NCI-H524 treated with DMSO at 0.1 percent for 48 hours (cell line): ENCODE data around the gene HDAC11.
"Not testable (repeated sequence)": the region's sequence is repeated elsewhere in the genome, so short reads cannot be mapped to it uniquely, and the experiment has no call there.

Experiments
- DNase-seq: peaks from one replicate; lab custom pipeline; 2025; lab: John Stamatoyannopoulos, UW

Gene HDAC11

DNA sequence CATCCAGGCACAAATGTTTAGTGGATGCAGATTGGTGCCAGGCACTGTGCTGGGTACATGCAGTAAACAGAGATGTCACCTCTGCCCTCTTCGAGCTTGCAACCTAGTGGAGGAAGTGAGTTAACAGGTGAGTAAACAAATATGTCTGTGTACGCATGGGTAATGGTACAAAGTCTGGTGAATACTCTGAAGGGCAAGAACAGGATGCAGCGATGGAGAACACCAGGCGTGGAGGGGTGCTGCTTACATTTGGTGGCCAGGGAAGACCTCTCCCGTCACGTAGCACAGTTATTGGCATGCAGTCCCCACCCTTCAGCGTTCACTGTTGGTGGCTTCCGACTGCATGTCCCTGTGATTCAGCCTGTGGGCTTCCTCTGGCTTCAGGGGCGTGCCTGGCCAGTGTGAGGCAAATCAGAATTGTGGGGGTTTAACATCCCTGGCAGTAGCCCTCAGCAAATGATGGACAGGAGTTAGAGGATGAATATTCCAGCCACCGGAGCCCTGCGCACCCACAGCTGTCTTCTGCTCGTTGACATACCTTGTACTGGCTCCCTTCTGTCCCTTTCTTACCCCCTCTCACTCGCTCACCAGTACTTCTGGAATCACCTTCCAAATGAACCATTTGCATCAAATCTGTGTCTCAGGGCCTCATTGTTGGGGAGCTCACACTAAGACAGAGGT lies 9.1 kb upstream of the HDAC11 start:
- no peak for DNase-seq

DNA sequence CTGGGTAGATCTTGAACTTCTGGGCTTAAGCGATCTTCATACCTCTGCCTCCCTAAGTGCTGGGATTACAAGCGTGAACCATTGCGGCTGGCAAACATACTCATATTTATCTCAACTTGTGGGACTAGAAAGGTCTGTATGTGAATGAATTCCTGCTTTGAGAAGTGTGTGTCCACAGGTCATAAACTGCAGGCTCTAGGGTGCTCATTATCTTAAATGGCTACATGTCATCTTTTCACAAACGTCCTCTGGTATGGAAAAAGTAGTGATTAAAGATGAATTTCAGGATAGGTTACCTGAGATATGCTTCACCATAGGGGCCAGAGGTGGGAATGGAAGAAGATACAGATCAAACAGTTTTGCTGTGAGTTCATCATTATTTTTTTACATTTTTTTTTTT lies 7.8 kb upstream of the HDAC11 start:
- no peak for DNase-seq

DNA sequence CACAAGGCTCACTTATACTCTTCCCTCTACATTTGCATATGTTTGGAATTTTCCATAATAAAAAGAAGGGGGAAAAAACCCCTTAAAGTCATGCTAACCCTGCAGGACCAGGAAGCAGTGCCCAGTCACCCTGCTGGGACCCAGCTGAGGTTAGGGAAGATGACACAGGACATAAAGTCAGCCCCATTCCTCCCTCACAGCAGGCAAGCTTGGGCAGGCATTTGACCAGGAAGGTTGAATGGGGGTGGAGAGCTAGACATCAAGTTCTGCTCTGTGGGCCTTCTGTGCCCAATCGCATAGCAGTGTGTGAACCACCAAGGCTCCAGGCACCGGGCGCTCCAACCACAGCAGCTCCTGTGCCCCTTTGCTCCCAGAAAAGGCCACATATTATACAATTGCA lies 7.1 kb upstream of the HDAC11 start:
- no peak for DNase-seq

DNA sequence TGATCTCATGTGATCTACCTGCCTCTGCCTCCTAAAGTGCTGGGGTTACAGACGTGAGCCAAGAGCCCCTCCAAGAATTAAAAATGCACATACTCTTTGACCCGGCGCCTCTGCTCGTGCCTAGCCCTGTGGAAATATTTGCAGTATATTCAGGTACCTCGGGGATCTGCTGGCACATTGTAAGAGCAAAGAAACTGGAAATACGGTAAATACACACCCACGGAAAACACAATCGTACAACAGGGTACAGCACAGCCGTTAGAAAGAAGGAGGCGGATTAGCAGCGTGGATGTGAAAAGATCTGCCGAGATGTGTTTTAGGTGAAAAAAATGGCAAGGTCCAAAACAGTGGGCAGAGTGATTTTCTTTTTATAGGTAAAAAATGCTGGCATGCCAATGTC lies 6.1 kb upstream of the HDAC11 start:
- DNase-seq = no peak

DNA sequence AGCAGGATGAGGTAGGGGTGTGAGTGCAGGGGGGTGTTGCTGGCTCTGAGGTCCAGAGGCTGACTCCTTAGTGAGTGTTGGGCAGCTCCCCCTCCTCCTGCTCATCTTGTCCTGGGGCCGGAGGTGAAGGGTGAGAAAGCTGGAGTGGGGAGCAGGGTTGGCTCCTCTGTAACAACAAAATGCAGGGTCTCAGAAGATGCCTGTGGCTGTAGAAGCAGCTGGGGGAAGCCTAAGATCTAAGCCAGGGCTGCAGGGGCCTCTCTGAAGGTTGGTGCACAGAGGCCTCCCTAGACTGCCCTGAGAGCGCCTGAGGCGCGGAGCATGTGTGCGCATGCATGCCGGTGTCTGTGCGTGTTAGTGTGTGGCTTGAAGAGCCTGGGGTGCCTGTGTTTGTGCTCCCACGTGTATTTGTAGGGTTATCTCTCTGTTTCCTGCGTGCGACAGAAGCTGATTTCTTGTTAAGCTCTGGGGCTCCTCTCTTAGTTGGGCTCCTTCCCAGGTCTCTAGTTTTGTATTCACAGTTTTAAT lies 5.3 kb upstream of the HDAC11 start:
- DNase-seq = no peak

DNA sequence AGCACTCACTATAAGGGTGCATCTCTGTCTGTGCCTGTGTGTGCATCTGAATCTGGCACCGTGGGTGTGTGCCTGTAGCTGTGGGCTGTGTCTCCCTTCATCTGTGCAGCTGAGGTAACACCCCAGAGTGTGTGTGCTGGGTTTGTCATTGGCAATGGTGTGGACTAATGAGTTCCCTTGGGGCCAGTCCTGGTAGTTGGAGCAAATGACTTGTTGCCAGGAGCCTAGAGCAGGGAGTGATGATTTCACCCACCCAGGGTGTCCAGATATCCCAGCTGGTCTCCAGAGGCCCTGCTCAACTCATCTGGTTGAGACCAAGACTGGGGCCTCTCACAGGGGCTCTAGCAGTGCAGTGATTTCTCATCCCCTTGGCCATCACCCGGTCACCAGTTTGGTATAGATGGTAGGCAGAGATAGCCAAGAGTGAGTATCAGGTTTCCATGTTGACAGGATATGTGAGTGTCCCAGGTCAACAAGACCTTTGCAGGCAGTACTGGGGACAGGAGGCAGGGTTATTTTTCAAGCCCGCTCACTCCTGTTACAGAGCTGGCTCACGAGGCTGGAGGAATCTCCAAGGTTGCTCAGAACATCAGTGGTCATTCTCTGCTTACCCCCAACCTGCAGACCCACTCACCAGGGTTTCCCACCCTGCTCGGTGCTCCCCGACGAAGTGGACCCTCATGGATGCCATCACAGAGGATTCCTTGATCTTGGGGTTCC lies 4.1 kb upstream of the HDAC11 start:
- DNase-seq = no peak

DNA sequence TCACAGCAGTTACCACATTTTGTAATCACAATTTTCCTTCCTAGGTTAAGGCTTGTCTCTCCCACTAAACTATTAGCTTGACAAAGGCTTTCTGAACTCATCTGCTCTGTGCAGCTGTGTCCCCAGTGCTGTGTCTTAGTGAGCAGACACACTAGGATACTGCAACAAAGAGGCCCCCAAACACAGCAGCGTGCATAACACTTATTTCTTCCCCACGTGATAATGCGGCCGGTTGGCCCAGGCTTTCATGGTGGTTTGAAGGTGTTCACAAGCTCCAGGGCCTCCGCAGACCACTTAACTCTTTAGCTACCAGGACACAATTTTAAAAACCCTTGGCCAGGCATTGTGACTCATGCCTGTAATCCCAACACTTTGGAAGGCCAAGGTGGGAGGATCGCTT lies 2.2 kb upstream of the HDAC11 start:
- DNase-seq = no peak

DNA sequence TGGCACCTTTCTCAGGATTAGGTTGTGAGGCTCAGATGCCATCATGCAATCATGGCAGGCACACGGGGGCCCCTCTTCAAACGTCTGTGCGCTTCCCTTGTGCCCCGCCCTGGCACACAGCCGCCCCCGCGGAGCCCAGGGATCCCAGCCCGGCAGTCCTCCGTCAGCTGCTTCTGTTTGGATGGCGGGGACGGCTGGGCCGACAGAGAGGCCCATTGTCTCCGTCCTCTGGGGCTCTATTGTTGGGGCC lies 849 bp upstream of the HDAC11 start:
- no peak for DNase-seq

DNA sequence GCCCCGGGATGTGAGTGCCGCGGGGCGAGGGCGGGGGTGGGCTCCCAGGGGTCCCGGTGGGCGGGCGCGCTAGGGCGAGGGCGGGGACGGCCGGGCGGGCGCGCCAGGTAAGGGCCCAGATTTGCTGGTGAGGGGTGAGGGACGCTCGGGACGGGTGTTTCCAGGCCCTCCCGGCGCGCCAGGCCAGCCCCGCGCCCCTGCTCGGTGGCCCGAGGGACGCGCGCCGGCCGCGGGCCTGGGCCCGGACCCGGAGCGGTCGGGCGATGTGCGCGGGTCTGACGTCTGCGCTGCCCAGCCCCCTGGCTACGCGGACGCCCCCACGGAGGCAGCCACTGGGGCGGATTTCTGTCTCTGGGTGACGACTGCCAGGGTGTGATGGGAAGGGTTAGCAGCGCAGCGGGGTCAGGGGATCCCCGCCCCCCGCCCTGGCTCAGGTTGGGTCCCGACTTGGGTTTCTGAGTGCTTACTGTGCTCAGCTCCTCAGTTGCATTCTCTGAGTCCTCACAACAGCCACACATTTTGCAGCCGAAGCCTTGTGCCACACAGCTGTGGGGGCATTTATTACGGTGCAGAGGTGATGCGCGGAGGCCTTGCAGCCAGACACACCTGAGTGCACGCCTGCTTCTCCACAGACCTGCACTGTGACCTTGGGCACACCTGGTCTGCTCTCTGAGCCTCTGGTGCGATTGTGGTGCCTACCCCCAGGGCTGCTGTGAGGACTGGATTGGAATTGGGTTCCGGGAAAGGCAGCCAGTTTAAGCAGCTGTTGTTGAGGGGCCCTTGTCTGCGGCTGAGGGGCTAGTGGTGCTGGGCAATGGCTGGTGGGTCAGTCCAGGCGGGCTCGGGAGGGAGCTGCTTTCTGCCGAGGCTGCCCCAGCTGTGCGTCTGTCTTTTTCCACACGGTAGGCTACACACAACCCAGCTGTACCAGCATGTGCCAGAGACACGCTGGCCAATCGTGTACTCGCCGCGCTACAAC lies 523 bp downstream of the HDAC11 start:
- no peak for DNase-seq

DNA sequence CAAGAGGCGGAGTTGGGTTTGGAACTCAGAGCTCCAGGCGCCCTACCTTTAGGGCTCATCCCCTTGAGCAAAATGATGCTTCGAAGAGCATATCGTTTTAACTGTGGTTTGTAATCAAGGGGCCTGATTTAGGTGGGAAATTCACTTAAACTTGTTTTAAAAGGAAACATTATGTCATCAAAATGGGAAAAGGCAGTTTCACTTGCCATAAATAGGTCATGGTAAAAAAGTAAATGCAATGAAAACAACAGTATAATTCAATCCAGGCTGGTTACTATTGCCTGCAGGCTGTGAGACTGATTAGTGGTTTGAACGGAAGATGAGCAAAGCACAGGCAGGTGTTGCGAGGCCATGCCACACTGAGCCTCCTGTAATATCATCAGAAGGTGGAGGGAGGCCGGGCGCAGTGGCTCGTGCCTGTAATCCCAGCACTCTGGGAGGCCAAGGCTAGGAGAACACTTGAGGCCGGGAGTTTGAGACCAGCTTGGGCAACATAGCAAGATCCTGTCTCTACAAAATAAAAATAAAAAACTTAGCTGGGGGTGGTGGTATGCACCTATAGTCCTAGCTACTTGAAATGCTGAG lies 2.1 kb downstream of the HDAC11 start:
- DNase-seq = no peak

DNA sequence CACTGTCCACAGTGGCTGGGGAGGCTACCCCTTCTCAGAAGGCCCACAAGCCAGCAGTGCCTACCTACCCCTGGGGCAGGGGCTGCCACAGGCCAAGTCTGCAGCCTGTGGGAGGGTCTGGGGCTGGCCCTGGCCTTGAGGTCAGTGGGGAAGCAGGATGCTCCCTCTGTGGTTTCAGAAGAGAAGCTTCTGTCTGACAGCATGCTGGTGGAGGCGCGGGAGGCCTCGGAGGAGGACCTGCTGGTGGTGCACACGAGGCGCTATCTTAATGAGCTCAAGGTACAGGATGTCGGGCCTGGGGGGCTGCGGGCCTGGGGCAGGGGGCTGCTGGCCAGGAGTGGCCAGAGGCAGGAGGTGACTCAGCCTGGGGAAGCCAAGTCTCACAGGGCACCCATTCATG lies 3.2 kb downstream of the HDAC11 start:
- DNase-seq = no peak

DNA sequence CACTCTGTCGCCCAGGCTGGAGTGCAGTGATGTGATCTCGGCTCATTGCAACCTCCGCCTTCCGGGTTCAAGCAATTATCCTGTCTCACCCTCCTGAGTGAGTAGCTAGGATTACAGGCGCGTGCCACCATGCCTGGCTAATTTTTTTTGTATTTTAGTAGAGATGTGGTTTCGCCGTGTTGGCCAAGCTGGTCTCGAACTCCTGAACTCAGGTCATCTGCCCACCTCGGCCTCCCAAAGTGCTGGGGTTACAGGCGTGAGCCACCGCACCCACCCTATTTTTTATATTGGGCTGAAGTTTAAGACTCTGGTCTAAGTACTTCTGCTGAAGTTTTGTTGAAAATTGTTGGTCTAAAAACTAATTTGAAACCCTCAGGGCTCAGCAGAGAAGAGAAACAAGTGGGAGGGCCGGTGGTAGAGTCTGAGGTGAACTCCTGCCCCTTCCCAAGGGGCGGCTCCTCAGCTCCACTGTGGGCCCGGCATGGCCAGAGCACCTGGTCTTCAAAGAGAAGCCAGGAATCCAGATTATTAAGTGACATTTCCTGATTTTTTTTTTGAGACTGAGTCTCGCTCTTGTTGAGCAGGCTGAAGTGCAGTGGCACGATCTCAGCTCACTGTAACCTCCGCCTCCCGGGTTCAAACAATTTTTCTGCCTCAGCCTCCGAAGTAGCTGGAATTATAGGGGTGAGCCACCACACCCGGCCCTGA lies 4.0 kb downstream of the HDAC11 start:
- no peak for DNase-seq

DNA sequence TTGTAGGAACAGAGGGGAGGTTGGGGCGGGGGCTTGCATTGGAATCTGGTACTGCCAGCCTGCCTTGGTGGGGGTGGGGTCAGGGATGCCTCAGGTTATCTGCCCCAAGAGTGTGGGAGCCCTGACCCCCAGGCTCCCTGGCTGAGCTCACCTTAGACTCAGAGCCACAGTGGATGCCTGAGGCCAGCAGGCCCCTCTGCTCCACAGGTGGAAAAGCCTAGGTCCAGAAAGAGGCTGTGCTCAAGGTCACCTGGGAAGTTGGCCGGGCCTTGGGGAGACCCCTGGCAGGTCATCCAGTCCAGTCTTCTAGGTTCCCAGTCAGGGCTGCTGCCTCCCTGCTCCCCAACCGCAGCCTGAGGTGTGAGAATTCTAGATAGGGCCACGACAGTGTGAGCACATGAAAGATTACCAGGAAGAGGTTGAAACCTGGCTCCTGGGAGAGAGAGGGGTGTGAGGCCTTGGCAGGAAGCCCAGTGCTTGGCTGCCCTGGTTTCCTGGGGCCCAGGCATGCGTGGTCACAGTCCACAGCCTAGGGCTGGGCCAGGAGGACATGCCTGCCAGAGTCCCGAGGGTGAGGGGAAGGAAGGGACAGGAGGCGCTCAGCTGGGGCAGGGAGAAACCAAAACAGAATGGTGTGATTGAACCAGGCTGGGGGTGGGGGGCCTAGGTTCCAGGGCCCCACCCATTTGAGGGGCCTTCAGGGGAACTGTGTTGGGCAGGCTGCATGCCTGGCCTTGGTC lies 4.9 kb downstream of the HDAC11 start:
- no peak for DNase-seq

DNA sequence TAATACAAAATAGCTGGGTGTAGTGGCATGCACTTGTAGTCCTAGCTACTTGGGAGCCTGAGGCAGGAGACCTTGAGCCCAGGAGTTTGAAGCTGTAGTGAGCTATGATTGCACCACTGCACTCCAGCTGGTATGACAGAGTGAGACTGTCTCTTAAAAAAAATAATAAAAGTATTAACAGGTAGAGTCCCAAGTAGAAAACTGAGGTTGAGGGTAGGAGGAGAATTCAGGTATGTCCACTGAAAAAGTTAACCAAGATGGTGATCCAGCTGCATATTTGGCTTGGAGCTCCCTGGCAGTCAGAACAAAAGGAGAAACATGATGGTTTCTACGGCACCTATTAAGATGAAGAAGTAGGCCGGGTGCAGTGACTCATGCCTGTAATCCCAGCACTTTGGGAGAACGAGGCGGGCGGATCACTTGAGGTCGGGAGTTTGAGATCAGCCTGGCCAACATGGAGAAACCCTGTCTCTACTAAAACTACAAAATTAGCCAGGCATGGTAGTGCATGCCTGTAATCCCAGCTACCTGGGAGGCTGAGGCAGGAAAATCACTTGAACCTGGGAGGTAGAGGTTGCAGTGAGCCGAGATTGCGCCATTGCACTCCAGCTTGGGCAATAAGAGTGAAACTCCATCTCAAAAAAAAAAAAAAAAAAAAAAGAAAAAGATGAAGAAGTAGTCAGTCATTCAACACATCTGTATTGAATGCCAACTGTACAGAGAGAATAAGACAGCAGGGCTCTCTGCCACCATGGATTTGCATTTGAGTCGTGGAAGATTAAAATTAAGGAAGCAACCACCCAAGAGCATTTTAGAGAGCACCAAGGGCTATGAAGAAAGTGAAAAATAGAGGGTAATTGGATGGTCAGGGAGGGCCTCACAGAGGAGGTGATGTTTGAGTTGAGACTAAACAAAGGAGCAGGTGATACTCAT lies 5.8 kb downstream of the HDAC11 start:
- DNase-seq = not testable (repeated sequence)

DNA sequence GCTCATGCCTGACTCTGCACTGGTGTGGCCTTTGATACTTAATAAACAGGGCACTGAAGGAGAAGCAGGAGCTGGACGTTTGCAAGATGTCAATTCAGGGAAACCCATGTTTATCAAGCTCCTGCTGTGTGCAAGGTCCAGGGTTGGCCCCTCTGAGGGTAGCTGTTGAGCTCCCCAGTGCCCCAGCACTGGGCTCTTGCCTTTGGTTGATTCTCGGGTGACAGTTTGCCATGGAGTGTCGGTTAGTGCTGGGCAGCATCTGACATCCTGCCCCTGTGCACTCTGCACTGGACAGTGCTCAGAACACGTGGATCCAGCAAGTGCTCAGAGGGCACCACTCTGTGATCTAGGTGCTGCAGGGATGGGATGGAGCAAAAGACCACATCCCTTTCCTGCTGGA lies 7.3 kb downstream of the HDAC11 start:
- no peak for DNase-seq

DNA sequence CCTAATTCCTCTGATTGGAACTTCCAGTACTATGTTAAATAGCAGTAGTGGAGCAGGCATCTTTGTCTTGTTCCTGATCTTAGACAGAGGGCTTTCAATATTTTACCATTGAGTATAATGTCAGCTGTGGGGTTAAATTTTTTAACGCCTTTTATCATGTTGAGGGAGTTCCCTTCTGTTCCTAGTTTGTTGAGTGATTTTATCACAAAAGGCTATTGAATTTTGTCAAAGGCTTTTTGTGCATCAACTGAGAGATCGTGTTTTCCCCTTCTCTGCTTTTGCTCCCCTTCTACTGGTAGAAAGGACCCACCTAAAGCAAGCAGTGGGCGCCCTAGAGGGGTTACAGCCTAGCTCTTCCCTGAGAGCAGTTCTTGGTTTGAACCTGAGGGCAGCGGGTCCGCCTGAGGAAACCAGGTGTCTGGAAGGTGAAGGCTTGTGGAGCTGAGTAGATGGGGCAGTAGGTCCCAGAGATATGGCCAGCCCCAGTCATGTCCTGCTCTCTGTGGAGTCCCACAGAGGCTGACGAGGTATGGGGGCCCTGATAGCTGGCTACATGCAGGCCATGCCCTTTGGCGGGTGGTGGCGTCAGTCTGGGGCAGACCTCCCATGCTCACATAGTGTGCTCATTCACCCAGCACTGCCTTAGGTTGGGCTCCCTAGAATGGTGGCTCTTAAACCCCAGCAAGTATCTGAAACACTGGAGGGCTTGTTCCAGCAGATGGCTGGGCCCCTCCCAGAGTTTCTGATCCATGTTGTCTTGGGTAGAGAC lies 11.3 kb downstream of the HDAC11 start:
- no peak for DNase-seq

DNA sequence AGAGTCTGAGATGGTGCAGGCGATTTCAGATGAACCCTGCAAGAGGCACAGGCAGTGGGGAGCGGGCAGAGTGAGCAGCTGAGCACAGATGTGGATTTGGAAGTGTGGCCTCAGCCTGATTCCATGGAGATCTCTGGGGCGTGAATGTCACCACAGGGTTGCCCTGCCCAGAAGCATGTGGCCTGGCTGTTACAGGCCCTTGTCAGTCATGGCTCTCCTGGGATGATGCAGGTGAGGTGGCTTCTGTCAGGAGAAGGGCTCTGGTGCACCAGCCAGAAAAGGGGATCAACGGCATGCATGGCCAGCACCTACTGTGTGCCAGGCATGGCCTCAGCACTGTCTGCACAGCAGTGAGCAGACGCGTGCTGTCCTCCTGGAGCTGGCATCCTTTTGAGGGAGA lies 11.9 kb downstream of the HDAC11 start:
- DNase-seq = no peak

DNA sequence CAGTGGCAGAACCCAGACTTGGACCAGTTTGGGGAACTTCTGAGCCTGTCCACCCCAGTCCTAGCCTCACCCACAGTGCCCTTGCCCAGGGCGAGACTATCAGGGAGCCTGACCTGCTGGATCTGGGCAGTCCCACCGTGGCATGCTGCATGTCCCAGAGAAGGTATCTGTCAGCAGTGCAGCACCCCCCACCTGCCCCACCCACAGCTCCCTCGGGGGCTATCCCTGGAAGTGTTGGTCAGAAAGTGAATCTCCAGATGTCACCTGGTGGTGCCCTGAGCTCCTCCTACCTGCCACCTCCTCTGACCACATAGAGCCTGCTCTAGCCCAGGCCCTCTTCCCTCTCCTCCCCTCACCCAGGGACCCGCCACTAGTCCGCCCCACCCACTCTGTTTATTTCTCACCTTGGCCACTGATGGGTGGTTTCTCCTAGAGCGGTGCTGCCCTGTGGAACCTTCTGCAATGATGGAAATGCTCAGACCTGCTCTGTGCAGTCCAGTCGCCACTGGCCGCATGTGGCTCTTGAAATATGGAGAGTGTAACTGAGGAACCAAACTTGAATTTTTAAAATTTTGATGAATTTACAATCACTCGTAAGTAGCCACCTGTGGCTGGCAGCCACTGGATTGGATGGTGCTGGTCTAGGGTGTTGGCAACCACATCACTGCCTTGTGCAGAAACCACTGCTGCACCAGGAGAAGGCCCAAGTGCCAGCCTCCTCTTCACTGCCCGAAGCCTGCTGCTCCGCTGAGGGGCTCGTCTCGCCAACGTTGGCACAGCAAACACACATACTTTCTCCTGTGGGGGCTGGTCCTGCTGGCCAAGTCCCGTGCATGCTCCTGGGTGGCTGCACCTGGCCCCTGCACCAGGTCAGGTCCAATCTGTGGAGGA lies 13.1 kb downstream of the HDAC11 start:
- no peak for DNase-seq
